SJSA1 (cell line): ENCODE measurements around the gene MDP1. TPM values are rescaled to one million over a fixed set of nuclear protein-coding genes. Genes with fewer than 3 reads are reported as not detected.
"Not testable (repeated sequence)": the region's sequence is repeated elsewhere in the genome, so short reads cannot be mapped to it uniquely, and the experiment has no call there.

Source experiments
- DNase-seq, 2 experiments: peaks; one replicate each; pipeline ENCODE4 v3.0.0-alpha.2; 2015 to 2020; ENCODE audit warnings: low spot score in 2 of 2, low read depth in 1 of 2
- H3K27ac ChIP-seq: fragments of 250-450 bp; sonication (Bioruptor Pico); 2 replicates; pipeline ENCODE4 v1.5.1; 2020; ENCODE audit warnings: mild to moderate bottlenecking, moderate library complexity
- H3K27me3 ChIP-seq: fragments of 250-450 bp; sonication (Bioruptor Pico); replicated peaks from 2 replicates; pipeline ENCODE4 v1.5.1; 2020; ENCODE audit warnings: mild to moderate bottlenecking, moderate library complexity
- H3K36me3 ChIP-seq: fragments of 250-450 bp; sonication (Bioruptor Pico); 2 replicates; pipeline ENCODE4 v1.5.1; 2020; ENCODE audit warnings: mild to moderate bottlenecking
- H3K4me1 ChIP-seq: fragments of 250-450 bp; sonication (Bioruptor Pico); replicated peaks from 2 replicates; pipeline ENCODE4 v1.6.1; 2021; ENCODE audit warnings: mild to moderate bottlenecking
- H3K4me3 ChIP-seq: fragments of 250-450 bp; sonication (Bioruptor Pico); 2 replicates; pipeline ENCODE4 v1.5.1; 2020; ENCODE audit warnings: mild to moderate bottlenecking
- H3K9me3 ChIP-seq: fragments of 250-450 bp; sonication (Bioruptor Pico); replicated peaks from 2 replicates; pipeline ENCODE4 v1.5.1; 2020; ENCODE audit warnings: mild to moderate bottlenecking
- total RNA-seq: library from RNA; depleted of rRNA; stranded (reverse); fragments of >200 nt; shearing (Covaris generic); gene quantifications from 2 replicates; pipeline ENCODE4 v1.2.3, GENCODE V29; 2014

Gene MDP1
- total RNA-seq, 1 experiment from 2014 or later = 13.6 TPM

GRCh38 chr14:24255931-24256711 lies 40.3 kb upstream of the MDP1 start:
- Histone ChIP-seq H3K9me3 (no peaks in the 10 kb centered on the region), H3K36me3 (no peaks in the 10 kb centered on the region), H3K4me1 (peaks cover 20% of the 10 kb centered on the region), H3K27me3 (no peaks in the 10 kb centered on the region), H3K4me3 (no peak overlapping the region), H3K27ac (no peak overlapping the region)
- DNase-seq = no peak

DNA sequence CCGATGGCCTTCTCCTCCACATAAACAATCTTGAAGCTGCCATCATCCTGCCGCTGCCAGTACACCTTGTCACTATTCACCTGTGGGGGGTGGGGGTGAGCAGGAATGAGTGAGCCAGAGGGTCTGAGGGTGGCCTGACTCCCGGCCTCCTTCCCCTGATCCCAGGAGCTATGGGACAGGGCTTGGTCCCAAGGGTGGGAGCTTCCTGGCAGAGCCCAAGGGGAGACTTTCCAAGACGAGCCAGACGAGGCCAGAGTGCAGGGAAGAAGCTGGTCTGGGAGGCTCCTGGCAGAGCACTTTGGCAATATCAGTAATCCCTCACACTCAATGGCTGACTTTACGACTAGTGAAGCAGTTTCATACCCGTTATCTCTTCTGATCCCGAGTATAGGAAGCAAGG lies 39.6 kb upstream of the MDP1 start:
- Histone ChIP-seq H3K4me3 (no peak overlapping the region), H3K9me3 (no peaks in the 10 kb centered on the region), H3K4me1 (peaks cover 20% of the 10 kb centered on the region), H3K27me3 (no peaks in the 10 kb centered on the region), H3K27ac (no peak overlapping the region), H3K36me3 (no peaks in the 10 kb centered on the region)
- DNase-seq = no peak

GRCh38 chr14:24254630-24255392 lies 38.9 kb upstream of the MDP1 start:
- H3K27ac ChIP-seq = no peak overlapping the region
- H3K27me3 ChIP-seq = no peaks in the 10 kb centered on the region
- peaks cover 20% of the 10 kb centered on the region for H3K4me1 ChIP-seq
- no peaks in the 10 kb centered on the region for H3K36me3 ChIP-seq
- no peaks in the 10 kb centered on the region for H3K9me3 ChIP-seq
- no peak overlapping the region for H3K4me3 ChIP-seq
- no peak for DNase-seq

- Histone ChIP-seq H3K27me3 (no peaks in the 10 kb centered on the region), H3K4me3 (no peak overlapping the region), H3K4me1 (peaks cover 14% of the 10 kb centered on the region), H3K9me3 (no peaks in the 10 kb centered on the region), H3K36me3 (no peaks in the 10 kb centered on the region), H3K27ac (no peak overlapping the region)
- no peak for DNase-seq
Measured at GRCh38 chr14:24253936-24254335, 38.1 kb upstream of the MDP1 start.

DNA sequence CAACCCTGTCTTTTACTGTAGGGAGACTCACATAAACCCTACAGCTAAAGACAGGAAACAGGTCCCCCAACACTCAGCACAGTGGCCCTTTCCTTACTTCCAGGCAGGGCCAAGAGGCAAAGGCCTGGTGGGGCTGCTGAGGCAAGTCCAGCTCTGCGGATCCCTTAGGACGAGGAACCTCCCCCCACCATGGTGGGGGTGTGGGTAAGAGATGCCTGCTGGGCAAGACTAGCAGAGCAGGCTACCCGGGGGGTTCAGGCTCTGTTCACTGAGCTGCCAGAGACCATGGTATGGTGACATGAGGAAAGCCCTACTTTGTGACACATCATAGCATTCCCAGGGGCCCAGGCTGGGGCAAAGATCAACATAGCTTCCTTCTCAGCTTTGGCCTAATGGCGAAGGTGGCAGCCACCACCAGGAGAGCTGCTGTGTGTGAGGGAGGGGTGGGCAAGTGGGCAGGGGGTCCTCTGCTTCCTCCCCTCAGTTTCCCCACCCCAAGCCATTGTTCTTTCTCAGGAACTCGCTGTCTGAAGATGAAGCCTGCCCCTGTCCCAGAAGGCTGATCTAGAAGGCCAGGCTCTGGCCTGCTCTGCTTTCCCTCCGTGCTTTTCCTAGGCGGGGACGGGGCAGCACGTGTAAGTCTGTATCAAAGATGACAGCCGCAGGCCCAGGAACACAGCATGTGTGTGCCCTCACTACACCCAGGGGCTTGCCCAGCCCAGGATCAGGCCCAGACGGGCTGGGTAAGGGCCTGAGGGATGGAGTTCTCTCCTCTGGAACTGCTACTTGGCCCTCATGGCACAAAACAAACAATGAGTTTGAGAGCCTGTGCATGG lies 36.6 kb upstream of the MDP1 start:
- Histone ChIP-seq H3K9me3 (no peaks in the 10 kb centered on the region), H3K27ac (0 out of 2 replicates have a peak overlapping the region, but pooled peaks have one; percentile 19), H3K4me1 (peaks cover 12% of the 10 kb centered on the region), H3K36me3 (no peaks in the 10 kb centered on the region), H3K27me3 (no peaks in the 10 kb centered on the region), H3K4me3 (no peak overlapping the region)
- DNase-seq = no peak

GRCh38 chr14:24251880-24252288 lies 36.0 kb upstream of the MDP1 start:
- Histone ChIP-seq H3K27ac (0 out of 2 replicates have a peak overlapping the region, but pooled peaks have one; percentile 19), H3K4me3 (no peak overlapping the region), H3K4me1 (peaks cover 12% of the 10 kb centered on the region), H3K36me3 (no peaks in the 10 kb centered on the region), H3K9me3 (no peaks in the 10 kb centered on the region), H3K27me3 (no peaks in the 10 kb centered on the region)
- DNase-seq = peak; percentile 31 to 44

GRCh38 chr14:24250354-24250753 lies 34.5 kb upstream of the MDP1 start:
- H3K4me3 ChIP-seq = no peak overlapping the region
- peaks cover 12% of the 10 kb centered on the region for H3K4me1 ChIP-seq
- H3K27me3 ChIP-seq = no peaks in the 10 kb centered on the region
- no peak for DNase-seq
- no peak overlapping the region for H3K27ac ChIP-seq
- no peaks in the 10 kb centered on the region for H3K36me3 ChIP-seq
- H3K9me3 ChIP-seq = no peaks in the 10 kb centered on the region

- Histone ChIP-seq H3K36me3 (no peaks in the 10 kb centered on the region), H3K4me1 (peaks cover 12% of the 10 kb centered on the region), H3K27ac (no peak overlapping the region), H3K27me3 (no peaks in the 10 kb centered on the region), H3K4me3 (no peak overlapping the region), H3K9me3 (no peaks in the 10 kb centered on the region)
- no peak for DNase-seq
Measured at GRCh38 chr14:24249230-24250021, 33.6 kb upstream of the MDP1 start.

DNA sequence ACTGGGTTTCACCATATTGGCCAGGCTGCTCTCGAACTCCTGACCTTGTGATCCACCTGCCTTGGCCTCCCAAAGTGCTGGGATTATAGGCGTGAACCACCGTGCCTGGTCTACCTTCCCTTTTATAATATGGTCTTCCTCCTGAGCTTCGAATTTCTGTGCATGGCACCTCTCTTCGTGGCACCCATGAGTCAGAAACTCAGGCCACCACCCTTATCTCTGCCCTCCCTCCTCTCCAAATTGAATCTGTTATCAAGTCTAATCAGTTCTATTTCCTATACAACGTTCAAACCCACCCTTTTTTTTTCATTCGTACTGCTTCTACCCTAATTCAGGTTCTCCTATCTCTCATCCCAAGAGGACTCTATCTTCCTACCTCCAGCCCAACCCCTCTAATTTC lies 31.6 kb upstream of the MDP1 start:
- Histone ChIP-seq H3K27ac (no peak overlapping the region), H3K36me3 (no peaks in the 10 kb centered on the region), H3K4me1 (peaks cover 19% of the 10 kb centered on the region), H3K4me3 (no peak overlapping the region), H3K9me3 (no peaks in the 10 kb centered on the region), H3K27me3 (no peaks in the 10 kb centered on the region)
- no peak for DNase-seq

- Histone ChIP-seq H3K27ac (no peak overlapping the region), H3K9me3 (no peaks in the 10 kb centered on the region), H3K27me3 (no peaks in the 10 kb centered on the region), H3K36me3 (no peaks in the 10 kb centered on the region), H3K4me3 (no peak overlapping the region), H3K4me1 (peaks cover 13% of the 10 kb centered on the region)
- no peak for DNase-seq
Measured at GRCh38 chr14:24246765-24247212, 30.9 kb upstream of the MDP1 start.

- not testable (repeated sequence) for H3K27ac ChIP-seq, H3K9me3 ChIP-seq, H3K27me3 ChIP-seq, DNase-seq, H3K4me3 ChIP-seq
- Histone ChIP-seq H3K4me1 (peaks cover 12% of the 10 kb centered on the region), H3K36me3 (peaks cover 11% of the 10 kb centered on the region)
Measured at GRCh38 chr14:24245350-24245749, 29.5 kb upstream of the MDP1 start.

DNA sequence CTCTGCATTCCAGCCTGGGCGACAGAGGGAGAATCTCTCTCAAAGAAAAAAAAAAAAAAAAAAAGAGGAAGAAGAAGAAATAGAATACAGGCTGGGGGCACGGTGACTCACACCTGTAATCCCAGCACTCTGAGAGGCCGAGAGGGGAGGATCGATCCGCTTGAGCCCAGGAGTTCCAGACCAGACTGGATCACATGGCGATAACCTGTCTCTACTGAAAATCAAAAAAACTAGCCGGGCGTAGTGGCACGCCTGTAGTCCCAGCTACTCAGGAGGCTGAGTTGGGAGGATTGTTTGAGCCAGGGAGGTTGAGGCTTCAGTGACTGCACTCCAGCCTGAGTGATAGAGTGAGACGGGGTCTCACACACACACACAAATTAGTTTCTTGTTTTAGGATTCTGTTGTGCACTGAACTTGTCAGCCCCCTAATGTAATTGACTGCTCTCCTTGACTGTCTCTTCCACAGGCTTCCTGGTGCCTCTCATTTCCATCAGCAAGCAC lies 27.5 kb upstream of the MDP1 start:
- Histone ChIP-seq H3K9me3 (no peaks in the 10 kb centered on the region), H3K36me3 (peaks cover 31% of the 10 kb centered on the region), H3K4me1 (peaks cover 12% of the 10 kb centered on the region), H3K4me3 (peak overlapping the region; percentile 52), H3K27me3 (no peaks in the 10 kb centered on the region), H3K27ac (peak overlapping the region; percentile 97)
- DNase-seq = peak in 1 of 2 experiments; percentile 42
